22Rv1 (cell line): Measurements from ENCODE around the gene DAAM1.

Experiments
- H3K27ac ChIP-seq: fragments of 450-650 bp; 2 replicates; pipeline ENCODE4 v1.5.1; 2017
- ZFX ChIP-seq: fragments of 450-650 bp; IDR thresholded peaks from 2 replicates; pipeline ENCODE4 v1.6.1; 2017; ENCODE audit warnings: antibody characterized with exemption, borderline replicate concordance
- TF ChIP-seq, protein P1 (sequence below): fragments of 450-650 bp; IDR thresholded peaks from 2 replicates; pipeline ENCODE4 v1.5.1; 2017; ENCODE audit warnings: mild to moderate bottlenecking

Gene DAAM1

DNA sequence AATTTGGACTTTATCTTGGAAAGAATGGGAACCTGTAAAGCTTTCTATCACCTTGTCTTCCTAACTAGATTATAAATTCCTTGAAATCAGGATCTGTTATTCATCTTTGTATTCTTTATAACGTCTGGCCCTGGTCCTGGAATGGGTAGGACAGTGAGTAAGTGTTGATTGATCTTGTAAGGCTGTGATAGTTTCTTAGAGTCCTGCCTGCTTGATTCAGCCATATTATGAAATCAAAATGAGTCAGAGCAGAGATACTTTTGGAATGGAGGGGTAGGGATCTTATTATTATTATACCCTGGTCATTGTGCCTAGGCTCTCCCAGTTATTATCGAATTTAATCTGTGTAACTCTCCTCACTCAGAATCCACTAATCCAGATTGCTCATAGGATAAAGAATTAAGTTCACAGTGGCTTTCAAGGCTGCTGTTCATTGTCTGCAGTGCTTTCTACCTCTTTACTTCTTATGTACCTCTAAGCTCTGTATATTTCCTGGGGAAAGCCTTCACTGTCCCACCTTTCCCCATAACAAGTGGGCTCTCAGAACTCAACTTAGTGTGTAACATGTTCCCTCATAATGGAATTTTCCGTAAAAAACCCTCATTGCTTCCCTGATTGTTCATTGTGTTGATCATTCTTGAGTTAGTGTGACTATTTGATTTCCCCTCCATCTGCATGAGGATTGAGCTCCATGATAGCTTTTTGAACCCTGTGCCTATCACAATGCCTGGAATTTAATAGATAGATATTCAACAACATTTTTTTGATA, 93.3 kb downstream of the DAAM1 start:
- TF ChIP-seq ZFX, result no peak
- TF ChIP-seq, protein P1, sequence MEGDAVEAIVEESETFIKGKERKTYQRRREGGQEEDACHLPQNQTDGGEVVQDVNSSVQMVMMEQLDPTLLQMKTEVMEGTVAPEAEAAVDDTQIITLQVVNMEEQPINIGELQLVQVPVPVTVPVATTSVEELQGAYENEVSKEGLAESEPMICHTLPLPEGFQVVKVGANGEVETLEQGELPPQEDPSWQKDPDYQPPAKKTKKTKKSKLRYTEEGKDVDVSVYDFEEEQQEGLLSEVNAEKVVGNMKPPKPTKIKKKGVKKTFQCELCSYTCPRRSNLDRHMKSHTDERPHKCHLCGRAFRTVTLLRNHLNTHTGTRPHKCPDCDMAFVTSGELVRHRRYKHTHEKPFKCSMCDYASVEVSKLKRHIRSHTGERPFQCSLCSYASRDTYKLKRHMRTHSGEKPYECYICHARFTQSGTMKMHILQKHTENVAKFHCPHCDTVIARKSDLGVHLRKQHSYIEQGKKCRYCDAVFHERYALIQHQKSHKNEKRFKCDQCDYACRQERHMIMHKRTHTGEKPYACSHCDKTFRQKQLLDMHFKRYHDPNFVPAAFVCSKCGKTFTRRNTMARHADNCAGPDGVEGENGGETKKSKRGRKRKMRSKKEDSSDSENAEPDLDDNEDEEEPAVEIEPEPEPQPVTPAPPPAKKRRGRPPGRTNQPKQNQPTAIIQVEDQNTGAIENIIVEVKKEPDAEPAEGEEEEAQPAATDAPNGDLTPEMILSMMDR, result no peak
- H3K27ac ChIP-seq, result no peak overlapping the region

DNA sequence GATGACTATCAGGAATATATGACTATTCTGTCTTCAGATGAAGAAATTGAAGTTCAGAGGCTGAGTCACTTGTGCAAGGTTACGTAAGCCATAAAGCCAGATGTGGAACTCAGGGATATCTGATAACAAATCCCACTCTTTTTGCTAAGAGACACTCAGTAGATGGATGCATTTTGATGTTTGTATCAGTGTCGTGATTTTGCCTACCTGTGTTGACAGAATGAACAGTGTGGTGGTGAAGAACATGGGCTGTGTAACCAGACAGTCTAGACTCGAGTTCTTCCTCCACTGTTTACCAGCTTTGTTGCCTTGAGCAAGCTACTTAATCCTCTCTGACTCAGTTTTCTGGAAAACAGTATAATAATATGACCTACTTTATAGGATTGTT, 93.9 kb downstream of the DAAM1 start:
- no peak overlapping the region for H3K27ac ChIP-seq
- TF ChIP-seq, protein P1, result no peak
- no peak for TF ChIP-seq ZFX

DNA sequence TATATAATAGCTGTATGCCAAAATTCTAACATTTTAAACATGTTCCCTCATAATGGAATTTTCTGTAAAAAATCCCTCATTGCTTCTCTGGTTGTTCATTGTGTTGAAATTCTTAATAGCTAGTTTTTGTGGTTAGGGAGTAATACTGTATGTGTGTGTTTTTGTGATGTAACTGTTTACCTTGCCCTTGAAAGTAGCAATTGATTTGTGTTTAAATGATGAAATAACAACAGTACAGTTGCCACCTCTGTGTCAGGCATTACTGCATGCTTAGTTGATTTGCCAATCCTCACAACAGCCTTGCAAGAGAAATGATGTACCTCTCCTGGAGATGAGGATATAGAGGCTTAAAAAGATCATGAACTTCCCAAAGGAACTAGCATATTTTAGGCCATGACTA, 94.9 kb downstream of the DAAM1 start:
- H3K27ac ChIP-seq, result no peak overlapping the region
- TF ChIP-seq, protein P1, result no peak
- TF ChIP-seq ZFX, result no peak

DNA sequence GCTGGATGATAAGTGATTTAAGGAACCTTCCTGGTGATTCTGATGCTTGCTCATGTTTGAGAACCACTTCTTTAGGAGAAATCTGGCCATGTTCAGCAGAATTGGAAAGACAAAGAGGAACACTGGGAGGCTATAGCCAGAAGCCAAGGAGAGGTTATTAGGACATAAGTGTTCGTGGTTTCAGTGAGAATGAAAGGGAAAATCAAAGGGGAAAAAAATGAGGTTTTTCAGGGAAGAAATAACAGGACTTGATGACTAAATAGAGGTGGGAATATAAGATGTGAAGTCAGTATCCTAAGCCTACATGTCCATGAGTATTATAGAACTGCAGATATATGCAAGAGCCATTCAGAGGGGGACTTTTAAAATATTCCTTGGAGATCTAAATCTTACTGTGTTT, 95.6 kb downstream of the DAAM1 start:
- H3K27ac ChIP-seq, result no peak overlapping the region
- TF ChIP-seq, protein P1, result no peak
- no peak for TF ChIP-seq ZFX

DNA sequence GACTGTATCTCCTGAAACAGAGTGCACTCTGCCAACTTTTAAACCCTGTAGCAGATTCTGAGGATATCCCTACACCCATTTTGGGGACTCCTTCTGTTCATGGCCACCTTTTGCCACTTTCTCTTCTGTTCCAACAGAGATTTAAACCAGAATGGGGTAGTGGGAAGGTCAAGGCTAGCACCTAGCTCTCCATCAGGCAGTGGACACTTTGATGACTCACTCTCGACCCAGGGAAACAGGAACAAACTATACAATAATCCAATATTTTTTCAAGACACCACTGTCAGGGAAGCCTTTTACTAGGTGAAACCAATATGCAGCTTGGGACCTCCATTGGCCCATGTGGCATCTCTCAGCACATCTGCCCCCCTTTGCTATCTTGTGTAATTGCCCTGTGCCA, 103.6 kb downstream of the DAAM1 start:
- H3K27ac ChIP-seq, result no peak overlapping the region
- TF ChIP-seq, protein P1, result no peak

DNA sequence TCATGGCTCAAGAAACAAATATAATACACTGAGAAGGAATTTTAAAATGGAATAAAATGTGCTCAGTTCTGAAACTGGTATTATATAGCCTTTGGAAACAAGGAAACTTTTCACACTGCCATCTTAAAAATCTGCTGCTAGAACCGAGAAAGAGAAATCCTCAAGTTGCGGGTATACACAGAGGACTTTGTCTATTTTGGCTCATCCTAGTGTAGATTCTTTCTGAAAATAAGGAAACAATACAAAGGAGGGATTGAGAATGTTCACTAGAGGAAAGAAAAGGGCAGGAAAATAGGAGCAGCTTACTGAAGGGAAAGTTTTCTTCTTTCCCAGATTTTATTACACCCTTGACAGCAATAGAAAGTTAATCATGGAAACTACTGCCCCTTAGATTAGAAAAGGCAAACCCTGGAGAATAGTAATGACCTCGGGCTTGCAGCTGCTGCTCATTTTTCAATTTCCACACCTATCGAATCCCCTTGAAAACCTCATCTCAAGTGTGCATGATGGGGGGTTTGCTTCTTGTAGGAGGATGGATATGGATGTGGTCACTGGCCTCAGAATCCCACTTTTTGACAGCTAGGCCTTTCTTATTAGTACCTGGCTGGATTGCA, 104.6 kb downstream of the DAAM1 start:
- TF ChIP-seq, protein P1, result no peak
- TF ChIP-seq ZFX, result no peak
- H3K27ac ChIP-seq, result no peak overlapping the region

DNA sequence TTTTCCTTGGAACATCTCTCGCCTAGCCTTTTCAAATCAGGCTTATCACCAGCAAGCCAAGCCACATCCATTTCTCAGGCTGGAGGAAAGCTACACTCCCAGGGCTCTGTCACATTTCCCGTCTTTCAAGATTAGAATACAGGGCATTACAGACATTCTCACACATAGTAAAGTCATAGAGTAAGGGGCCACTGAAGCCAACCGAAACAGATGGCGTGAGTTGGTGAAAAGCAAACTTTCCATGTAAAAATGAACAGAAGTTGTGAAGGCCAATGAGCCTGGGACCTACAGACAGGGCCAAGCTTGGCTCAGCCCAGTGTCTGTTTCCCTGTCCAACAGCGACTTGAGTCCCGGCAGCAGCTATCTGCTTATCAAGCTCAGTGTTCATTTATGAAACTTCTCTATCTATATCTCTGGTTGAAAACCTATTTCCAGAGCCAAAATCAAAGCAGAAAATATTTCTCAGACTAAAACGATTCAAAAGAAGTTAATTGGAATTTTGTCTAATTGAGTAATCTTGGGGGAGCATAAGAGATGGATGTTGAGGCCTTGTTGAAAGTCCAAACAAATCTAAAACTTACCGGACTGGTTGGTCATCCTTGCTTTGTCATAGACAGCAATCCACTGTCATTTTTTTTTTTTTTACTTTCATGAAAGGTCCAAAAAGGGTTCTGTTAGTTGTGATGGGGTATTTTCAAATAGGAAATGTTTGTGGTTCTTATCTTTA, 105.6 kb downstream of the DAAM1 start:
- TF ChIP-seq, protein P1, result no peak
- TF ChIP-seq ZFX, result no peak
- H3K27ac ChIP-seq, result no peak overlapping the region
